SK-N-MC (cell line): Measurements from ENCODE around the gene FHOD3.

Experiments used
- EZH2 ChIP-seq: fragments of 200-600 bp; sonication (generic); IDR thresholded peaks from one replicate; pipeline ENCODE4 v1.6.1; 2017; ENCODE audit warnings: antibody characterized with exemption
- FOXP2 ChIP-seq: optimal IDR thresholded peaks from 2 replicates; pipeline ENCODE3; 2011; ENCODE audit warnings: mild to moderate bottlenecking, moderate library complexity; ENCODE audit not compliant: insufficient read depth; ENCODE audit errors: extremely low read length, control extremely low read depth
- POLR2AphosphoS5 ChIP-seq: IDR thresholded peaks from 2 replicates; pipeline ENCODE4 v1.6.1; 2012; ENCODE audit warnings: mild to moderate bottlenecking, low read depth, low read length, borderline replicate concordance

- TF ChIP-seq EZH2 (no peak), POLR2AphosphoS5 (no peak), FOXP2 (no peak)
Observed at GRCh38 chr18:36496022-36496421, 198.5 kb downstream of the FHOD3 start.
